GM12874 (cell line): Measurements from ENCODE around the gene CST11.

Experiments
- TF ChIP-seq, protein P1 (sequence below): IDR thresholded peaks from 2 replicates; pipeline ENCODE4 v1.5.1; 2011; ENCODE audit warnings: low read depth, mild to moderate bottlenecking, control low read depth, low read length, moderate library complexity; ENCODE audit not compliant: insufficient read depth

Gene CST11

DNA sequence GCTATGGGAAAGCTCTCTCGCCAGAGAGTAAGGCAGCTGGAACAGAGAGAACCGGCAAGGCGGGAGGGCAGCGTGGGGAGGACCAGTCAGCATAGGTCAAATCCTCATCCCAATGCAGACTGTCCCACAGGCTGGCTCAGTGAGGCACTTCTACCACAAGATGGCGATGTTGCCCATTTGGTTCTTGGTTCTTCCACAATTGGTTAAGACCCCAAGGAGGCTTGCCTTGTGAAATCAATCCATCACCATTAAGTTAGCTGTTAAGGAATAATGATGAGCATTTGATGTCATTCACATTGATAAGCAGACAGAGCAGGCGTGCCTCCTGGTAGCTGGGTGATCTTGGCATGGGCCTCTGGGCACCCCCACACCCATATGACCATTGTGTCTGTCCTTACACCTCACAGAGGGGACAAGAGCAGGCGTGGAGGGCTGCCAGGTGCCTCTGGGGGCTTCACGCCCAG is 10.8 kb downstream of the CST11 start:
- TF ChIP-seq, protein P1, sequence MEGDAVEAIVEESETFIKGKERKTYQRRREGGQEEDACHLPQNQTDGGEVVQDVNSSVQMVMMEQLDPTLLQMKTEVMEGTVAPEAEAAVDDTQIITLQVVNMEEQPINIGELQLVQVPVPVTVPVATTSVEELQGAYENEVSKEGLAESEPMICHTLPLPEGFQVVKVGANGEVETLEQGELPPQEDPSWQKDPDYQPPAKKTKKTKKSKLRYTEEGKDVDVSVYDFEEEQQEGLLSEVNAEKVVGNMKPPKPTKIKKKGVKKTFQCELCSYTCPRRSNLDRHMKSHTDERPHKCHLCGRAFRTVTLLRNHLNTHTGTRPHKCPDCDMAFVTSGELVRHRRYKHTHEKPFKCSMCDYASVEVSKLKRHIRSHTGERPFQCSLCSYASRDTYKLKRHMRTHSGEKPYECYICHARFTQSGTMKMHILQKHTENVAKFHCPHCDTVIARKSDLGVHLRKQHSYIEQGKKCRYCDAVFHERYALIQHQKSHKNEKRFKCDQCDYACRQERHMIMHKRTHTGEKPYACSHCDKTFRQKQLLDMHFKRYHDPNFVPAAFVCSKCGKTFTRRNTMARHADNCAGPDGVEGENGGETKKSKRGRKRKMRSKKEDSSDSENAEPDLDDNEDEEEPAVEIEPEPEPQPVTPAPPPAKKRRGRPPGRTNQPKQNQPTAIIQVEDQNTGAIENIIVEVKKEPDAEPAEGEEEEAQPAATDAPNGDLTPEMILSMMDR, result peak; percentile 89

DNA sequence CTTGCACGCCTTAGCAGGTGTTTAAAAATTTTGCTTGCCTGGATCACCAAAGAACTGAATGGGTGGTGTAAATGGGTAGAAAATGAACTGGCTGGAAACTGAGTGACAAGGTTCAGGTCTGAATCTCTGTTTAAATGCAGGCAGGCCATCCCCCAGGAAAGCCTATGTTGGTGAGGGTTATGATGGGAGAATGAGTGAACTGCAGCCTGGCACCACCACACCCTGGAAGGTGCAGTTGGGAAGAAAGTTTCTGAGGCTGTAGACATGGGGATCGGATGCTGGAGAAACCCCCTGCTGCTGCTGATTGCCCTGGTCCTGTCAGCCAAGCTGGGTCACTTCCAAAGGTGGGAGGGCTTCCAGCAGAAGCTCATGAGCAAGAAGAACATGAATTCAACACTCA is 12.7 kb downstream of the CST11 start:
- TF ChIP-seq, protein P1, result no peak

DNA sequence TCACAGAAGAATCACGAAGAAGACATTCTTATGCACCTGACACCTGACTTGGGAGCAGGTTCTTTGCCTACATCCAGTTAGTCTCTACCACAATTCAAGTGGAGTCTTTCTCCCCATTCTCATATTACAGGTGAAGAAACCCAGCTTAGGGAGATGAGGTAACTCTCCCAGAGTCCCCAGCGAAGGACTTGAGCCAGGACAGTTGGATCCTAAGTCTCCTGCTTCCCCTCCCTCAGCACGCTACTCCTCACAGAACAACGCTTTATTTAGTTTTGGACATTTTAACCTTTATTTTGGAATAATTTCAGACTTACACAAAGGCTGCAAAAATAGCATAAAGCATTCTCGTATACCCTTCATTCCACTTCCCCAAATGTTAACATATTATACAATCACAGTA is 14.0 kb downstream of the CST11 start:
- TF ChIP-seq, protein P1, result no peak

DNA sequence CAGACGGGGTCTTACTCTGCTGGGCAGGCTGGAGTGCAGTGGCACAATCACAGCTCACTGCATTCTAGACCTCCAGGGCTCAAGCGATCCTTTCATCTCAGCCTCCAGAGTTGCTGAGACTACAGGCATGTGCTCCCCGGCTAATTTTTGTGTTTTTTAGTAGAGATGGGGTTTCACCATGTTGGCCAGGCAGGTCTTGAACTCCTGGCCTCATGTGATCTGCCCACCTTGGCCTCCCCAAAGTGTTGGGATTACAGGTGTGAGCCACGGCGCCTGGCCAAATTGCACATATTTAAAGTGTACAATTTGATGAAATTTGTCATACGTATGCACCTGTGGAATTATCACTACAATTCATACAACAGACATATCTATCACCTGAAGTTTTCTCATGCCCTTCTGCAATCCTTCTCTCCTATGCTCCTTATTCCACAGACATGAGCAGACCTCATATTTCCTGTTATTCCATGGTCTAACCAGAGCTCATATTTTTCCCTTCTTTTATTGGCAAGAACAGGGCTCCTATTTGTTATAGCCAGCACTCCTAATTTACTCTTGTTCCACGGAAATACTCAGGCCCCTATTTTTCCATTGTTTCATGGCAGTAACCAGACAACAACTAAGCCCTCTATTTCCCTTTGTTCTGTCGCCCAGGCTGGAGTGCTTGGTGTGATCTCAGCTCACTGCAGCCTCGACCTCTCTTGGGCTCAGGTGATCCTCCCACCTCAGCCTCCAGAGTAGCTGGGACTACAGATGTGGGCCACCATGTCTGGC is 15.4 kb downstream of the CST11 start:
- TF ChIP-seq, protein P1, result no peak

DNA sequence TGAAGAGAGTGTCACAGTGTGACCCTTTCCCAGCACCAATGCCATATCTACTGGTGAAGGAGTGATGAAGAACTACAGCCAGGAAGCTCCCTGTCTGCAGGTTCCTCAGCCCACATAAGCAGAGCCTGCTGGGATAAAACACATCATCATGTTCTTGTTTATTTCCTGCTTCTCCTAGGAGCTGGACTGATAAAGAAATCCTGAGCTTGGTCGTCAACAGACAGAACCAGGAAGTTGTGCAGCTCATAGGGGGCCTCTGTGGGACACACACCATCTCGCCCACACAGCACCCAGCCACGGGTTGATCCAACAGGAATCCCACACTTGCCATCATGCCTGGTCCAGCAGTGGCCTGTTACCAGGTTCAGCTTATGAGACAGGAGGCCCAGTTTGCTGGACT is 16.0 kb downstream of the CST11 start:
- TF ChIP-seq, protein P1, result no peak

DNA sequence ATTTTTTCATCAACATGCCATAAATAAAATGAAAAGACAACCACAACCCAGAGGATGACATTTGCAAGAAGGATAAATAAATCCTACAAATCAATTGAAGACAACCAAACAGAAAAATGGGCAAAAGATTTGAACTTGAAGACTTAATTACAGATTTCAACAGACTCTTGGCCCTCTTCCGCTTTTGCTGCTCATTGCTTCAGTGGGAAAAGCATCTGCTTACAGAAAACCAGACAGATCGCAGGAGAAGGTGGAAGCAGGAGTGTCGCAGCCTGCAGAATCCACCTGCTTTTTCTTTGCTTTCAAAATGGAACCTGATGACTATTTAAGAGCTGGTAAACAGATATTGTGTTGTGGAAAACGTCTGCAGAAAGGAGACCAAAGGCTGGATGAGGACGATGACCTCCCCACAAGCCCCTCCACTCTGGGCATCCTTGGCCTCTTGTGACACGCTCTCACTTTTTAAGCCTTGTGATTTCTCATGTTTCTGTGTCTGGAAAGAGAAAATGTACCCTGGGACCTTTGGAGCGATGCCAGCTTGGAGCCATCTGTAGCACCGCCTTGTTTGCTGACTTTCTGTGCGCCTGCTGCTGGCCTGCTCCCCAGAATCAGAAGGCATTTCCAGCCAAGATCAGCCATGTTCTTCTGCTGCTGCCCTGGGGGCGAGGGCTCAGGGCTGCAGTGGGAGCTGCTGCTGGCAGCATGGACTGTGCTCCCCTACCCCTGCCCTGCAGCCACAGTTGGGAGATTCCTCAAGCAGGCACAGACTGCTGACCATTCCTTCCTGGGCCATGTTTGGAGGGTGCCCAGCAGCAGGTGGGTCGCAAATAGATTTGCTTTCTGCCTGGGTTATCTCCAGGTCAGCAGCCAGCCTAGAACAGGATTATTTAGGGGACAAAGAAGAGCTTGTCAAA is 16.8 kb downstream of the CST11 start:
- TF ChIP-seq, protein P1, result no peak
